Naive thymus-derived CD4-positive, alpha-beta T cell (primary cell): ENCODE data around the gene SLC37A4. TPM values are rescaled to one million over a fixed set of nuclear protein-coding genes. Genes with fewer than 3 reads are reported as not detected.
A peak's percentile ranks its signal among the peaks of the same experiment; 100 is the strongest.

ENCODE experiments used
- ATAC-seq: fragments of 150-1000 bp; cut with Tn5 transposase; 2 replicates; pipeline ENCODE4 v1.10.0; 2021; ENCODE audit warnings: mild to moderate bottlenecking, moderate library complexity
- CTCF ChIA-PET: fragments of 350-600 bp; sonication (Branson Sonifier 250); formaldehyde crosslinking; loops from one replicate; lab custom pipeline; 2021; ENCODE audit warnings: antibody characterized with exemption; lab: Charles Lee
- POLR2A ChIA-PET: fragments of 350-600 bp; sonication (Branson Sonifier 250); formaldehyde crosslinking; loops from one replicate; lab custom pipeline; 2021; ENCODE audit warnings: antibody characterized with exemption, inconsistent platforms; lab: Charles Lee
- DNase-seq, 9 donors: peaks; one replicate each; pipeline versions ENCODE4 v3.0.0 to v3.0.0-alpha.2; 2020 to 2022; ENCODE audit warnings: mixed read lengths in 1 of 9
- H3K27ac ChIP-seq: one replicate; pipeline ENCODE4 v1.7.0; 2013; ENCODE audit warnings: mild to moderate bottlenecking, low read depth, low read length, moderate library complexity
- H3K27me3 ChIP-seq, 2 donors: one replicate each; pipeline ENCODE4 v1.7.0; 2013; ENCODE audit warnings: low read length in 2 of 2, mild to moderate bottlenecking in 2 of 2, moderate library complexity in 2 of 2; ENCODE audit not compliant: control insufficient read depth in 2 of 2, insufficient read depth in 2 of 2
- H3K36me3 ChIP-seq, 3 experiments: 1 replicate in 2 of 3; 2 replicates in 1 of 3; pipeline ENCODE4 v1.7.0; 2013; ENCODE audit warnings: low read length in 3 of 3, mild to moderate bottlenecking in 3 of 3, moderate library complexity in 1 of 3; ENCODE audit not compliant: insufficient read depth in 3 of 3, control insufficient read depth in 2 of 3
- H3K4me1 ChIP-seq, 2 donors: one replicate each; pipeline ENCODE4 v1.7.0; 2013; ENCODE audit warnings: low read length in 2 of 2, mild to moderate bottlenecking in 2 of 2, moderate library complexity in 1 of 2; ENCODE audit not compliant: control insufficient read depth in 2 of 2, insufficient read depth in 2 of 2
- H3K4me3 ChIP-seq: 2 replicates; pipeline ENCODE4 v1.7.0; 2013; ENCODE audit warnings: mild to moderate bottlenecking, low read length
- H3K9me3 ChIP-seq, 3 experiments: 1 replicate in 2 of 3; 2 replicates in 1 of 3; pipeline ENCODE4 v1.7.0; 2013; ENCODE audit warnings: low read length in 3 of 3; ENCODE audit not compliant: control insufficient read depth in 2 of 3
- H3K27ac Mint-ChIP-seq, 9 donors: one replicate each; pipeline ENCODE4 v1.8.0; 2020 to 2022; ENCODE audit warnings: mixed read lengths in 9 of 9, mild to moderate bottlenecking in 8 of 9, moderate library complexity in 5 of 9, inconsistent platforms in 2 of 9
- H3K27me3 Mint-ChIP-seq, 5 donors: one replicate each; pipeline ENCODE4 v1.8.0; 2021 to 2022; ENCODE audit warnings: mixed read lengths in 5 of 5, mild to moderate bottlenecking in 1 of 5
- H3K36me3 Mint-ChIP-seq, 5 donors: one replicate each; pipeline ENCODE4 v1.8.0; 2020 to 2022; ENCODE audit warnings: mixed read lengths in 5 of 5, mild to moderate bottlenecking in 3 of 5, inconsistent platforms in 1 of 5
- H3K4me1 Mint-ChIP-seq, 7 donors: one replicate each; pipeline ENCODE4 v1.8.0; 2020 to 2022; ENCODE audit warnings: mixed read lengths in 7 of 7, mild to moderate bottlenecking in 3 of 7, inconsistent platforms in 1 of 7
- H3K4me3 Mint-ChIP-seq, 10 donors: one replicate each; pipeline ENCODE4 v1.8.0; 2020 to 2022; ENCODE audit warnings: mild to moderate bottlenecking in 10 of 10, mixed read lengths in 10 of 10, moderate library complexity in 6 of 10, inconsistent platforms in 2 of 10
- H3K9me3 Mint-ChIP-seq, 11 donors: one replicate each; pipeline ENCODE4 v1.8.0; 2020 to 2022; ENCODE audit warnings: mixed read lengths in 11 of 11, mild to moderate bottlenecking in 4 of 11, inconsistent platforms in 1 of 11, moderate library complexity in 1 of 11
- intact Hi-C, 2 donors: fragments of 100-400 bp; cut with micrococcal nuclease; formaldehyde crosslinking; loops; one replicate each; pipeline ENCODE4 v1.15.1; 2023
- polyA plus RNA-seq, 2 donors: library from polyadenylated mRNA; unstranded; fragments of 300-500 nt; fragmentation: Illumina TruSeq; gene quantifications; one replicate each; pipeline ENCODE4 v1.2.3, GENCODE V29; 2021
- total RNA-seq, 6 experiments: library from RNA in 5 of 6; stranded (reverse) in 5 of 6; gene quantifications; 1 replicate in 5 of 6; 2 replicates in 1 of 6; pipeline ENCODE4 v1.2.3 and lab custom pipeline; 2021 to 2026

The SLC37A4 gene
- total RNA-seq (10 to 100 TPM in 3 of 5 experiments, 1 to 10 TPM in 2; 7.1 to 20.8 (median 14.6) TPM), polyA plus RNA-seq (10 to 100 TPM; 10.6 to 13.1 TPM), total RNA-seq (lab: John Stamatoyannopoulos, UW) (17.5 reads per million, percentile 47 among the genes with 10 or more reads in this experiment)

- Mint-ChIP-seq H3K27me3 (no peaks in the 10 kb centered on the region), H3K27ac (peak within 1 kb of the TSS; percentile 59 to 93 (median 81)), H3K36me3 (peaks cover 0 to 2% (median under 1%) of the 10 kb centered on the region in 5 donors), H3K4me1 (peaks cover 12 to 24% (median 17%) of the 10 kb centered on the region in 7 donors), H3K4me3 (peak within 1 kb of the TSS; percentile 62 to 93 (median 82)), H3K9me3 (no peaks in the 10 kb centered on the region)
- peaks cover 0 to 20% (median 3%) of the 10 kb centered on the region in 3 experiments for H3K36me3 ChIP-seq
- intact Hi-C loops, result loop anchor here (1.0 to 2.0 kb wide), 13 partner anchors 12 to 175 kb away; partner anchors contain the start of genes CENATAC (in 2 of the 2), HMBS (in 2 of the 2), HYOU1 (in 2 of the 2) and RPS25 (in 2 of the 2)
- POLR2A ChIA-PET, result interaction anchor here (0.6 to 5.6 kb wide), 9 partner anchors 9 to 241 kb away, joined by 3 to 67 read pairs (median 5); partner anchors contain the start of genes CENATAC, RPS25, TRAPPC4 and VPS11
- peak within 1 kb of the TSS; percentile 79 for H3K27ac ChIP-seq
- ATAC-seq, result peak; percentile 97
- peaks cover 0 to 10% of the 10 kb centered on the region in 2 donors for H3K4me1 ChIP-seq
- CTCF ChIA-PET, result interaction anchor here (1.0 to 1.3 kb wide), 2 partner anchors 11 to 26 kb away, joined by 3 to 5 read pairs; partner anchors contain the start of genes HYOU1 and TRAPPC4
- peak; percentile 96 to 100 (median 98) for DNase-seq
- peak within 1 kb of the TSS; percentile 91 for H3K4me3 ChIP-seq
- H3K9me3 ChIP-seq, result no peaks in the 10 kb centered on the region
- no peaks in the 10 kb centered on the region for H3K27me3 ChIP-seq
Observed at GRCh38 chr11:119030329-119031047, at the start of gene SLC37A4. SLC37A4 (minus strand) TSS chr11:119030877.

- ATAC-seq, result no peak
- no peak overlapping the region for H3K27ac Mint-ChIP-seq
Observed at GRCh38 chr11:119078675-119079420, 48.2 kb upstream of the SLC37A4 start.

GRCh38 chr11:119077839-119078238, 47.2 kb upstream of the SLC37A4 start:
- Histone ChIP-seq H3K27ac (no peak overlapping the region), H3K36me3 (peaks cover 34 to 83% (median 34%) of the 10 kb centered on the region in 3 experiments), H3K4me1 (no peaks in the 10 kb centered on the region), H3K27me3 (no peaks in the 10 kb centered on the region), H3K4me3 (no peak overlapping the region), H3K9me3 (no peaks in the 10 kb centered on the region)
- no peak for ATAC-seq
- peaks cover 7 to 49% (median 20%) of the 10 kb centered on the region in 5 donors for H3K36me3 Mint-ChIP-seq
- H3K4me3 Mint-ChIP-seq, result no peak overlapping the region
- CTCF ChIA-PET, result no interaction called here
- DNase-seq, result no peak
- no peaks in the 10 kb centered on the region for H3K27me3 Mint-ChIP-seq
- H3K27ac Mint-ChIP-seq, result no peak overlapping the region
- intact Hi-C loops, result no loop called here
- H3K4me1 Mint-ChIP-seq, result peaks cover 0 to 7% (median 2%) of the 10 kb centered on the region in 7 donors
- POLR2A ChIA-PET, result interaction anchor here (0.5 to 1.4 kb wide), 4 partner anchors 10 to 412 kb away, joined by 3 to 4 read pairs (median 3); partner anchors contain the start of gene VPS11
- H3K9me3 Mint-ChIP-seq, result peaks cover 0 to 1% (median 0%) of the 10 kb centered on the region in 11 donors

More at GRCh38 chr11:119078675-119079420, 48.2 kb upstream of the SLC37A4 start:
- H3K27me3 Mint-ChIP-seq, result no peaks in the 10 kb centered on the region
- Histone ChIP-seq H3K36me3 (peaks cover 24 to 72% (median 24%) of the 10 kb centered on the region in 3 experiments), H3K4me3 (no peak overlapping the region), H3K4me1 (no peaks in the 10 kb centered on the region), H3K27ac (no peak overlapping the region), H3K27me3 (no peaks in the 10 kb centered on the region), H3K9me3 (no peaks in the 10 kb centered on the region)
- intact Hi-C loops, result no loop called here
- H3K9me3 Mint-ChIP-seq, result peaks cover 0 to 1% (median 0%) of the 10 kb centered on the region in 11 donors
- DNase-seq, result no peak
- ChIA-PET POLR2A (interaction anchor here (0.9 to 1.4 kb wide), 4 partner anchors 11 to 30 kb away, joined by 3 to 4 read pairs (median 3); partner anchors contain the start of gene VPS11), CTCF (no interaction called here)
- H3K36me3 Mint-ChIP-seq, result peaks cover 3 to 42% (median 18%) of the 10 kb centered on the region in 5 donors
- no peak overlapping the region for H3K4me3 Mint-ChIP-seq
- H3K4me1 Mint-ChIP-seq, result peaks cover 0 to 4% (median 0%) of the 10 kb centered on the region in 7 donors

GRCh38 chr11:119067371-119068222, 36.9 kb upstream of the SLC37A4 start, which contains the start of gene VPS11:
VPS11 (plus strand) TSS chr11:119067818; CDS start chr11:119067824, 6 bp downstream.
- DNase-seq (peak; percentile 81 to 98 (median 97)), ATAC-seq (peak; percentile 93)
- ChIA-PET CTCF (interaction anchor here (0.6 to 1.5 kb wide), 11 partner anchors 11 to 256 kb away, joined by 3 to 8 read pairs (median 4); partner anchors contain the start of gene HYOU1), POLR2A (interaction anchor here (0.6 to 4.7 kb wide), 40 partner anchors 11 to 271 kb away, joined by 3 to 63 read pairs (median 4); partner anchors contain the start of genes C2CD2L, DPAGT1, HINFP and HMBS)
- H3K36me3 Mint-ChIP-seq, result peaks cover under 1 to 11% (median 5%) of the 10 kb centered on the region in 5 donors
- peaks cover 26 to 59% (median 47%) of the 10 kb centered on the region in 7 donors for H3K4me1 Mint-ChIP-seq
- intact Hi-C loops, result loop anchor here (1.0 to 2.0 kb wide), 14 partner anchors 10 to 256 kb away; partner anchors contain the start of genes DPAGT1 (in 2 of the 2), HINFP (in 2 of the 2), HYOU1 (in 2 of the 2) and RPS25 (in 2 of the 2)
- H3K27me3 Mint-ChIP-seq, result no peaks in the 10 kb centered on the region
- H3K36me3 ChIP-seq, result peaks cover 0 to 31% (median 17%) of the 10 kb centered on the region in 3 experiments
- no peaks in the 10 kb centered on the region for H3K9me3 ChIP-seq
- H3K4me1 ChIP-seq, result peaks cover 18 to 23% of the 10 kb centered on the region in 2 donors
- H3K4me3 Mint-ChIP-seq, result peak within 1 kb of the TSS; percentile 90 to 100 (median 95)
- peak within 1 kb of the TSS; percentile 92 to 100 (median 97) for H3K27ac Mint-ChIP-seq
- peak within 1 kb of the TSS; percentile 96 for H3K27ac ChIP-seq
- H3K4me3 ChIP-seq, result peak within 1 kb of the TSS; percentile 93
- no peaks in the 10 kb centered on the region for H3K27me3 ChIP-seq
- no peaks in the 10 kb centered on the region for H3K9me3 Mint-ChIP-seq

- Mint-ChIP-seq H3K27me3 (no peaks in the 10 kb centered on the region), H3K9me3 (no peaks in the 10 kb centered on the region), H3K36me3 (peaks cover 0 to 8% (median 4%) of the 10 kb centered on the region in 5 donors), H3K4me1 (peaks cover 24 to 52% (median 42%) of the 10 kb centered on the region in 7 donors), H3K4me3 (peak overlapping the region; percentile 40 to 94 (median 59)), H3K27ac (peak overlapping the region in 8 of 9 donors; percentile 36 to 100 (median 78))
- CTCF ChIA-PET, result no interaction called here
- ATAC-seq, result no peak
- Histone ChIP-seq H3K27me3 (no peaks in the 10 kb centered on the region), H3K9me3 (no peaks in the 10 kb centered on the region), H3K27ac (peak overlapping the region; percentile 51), H3K36me3 (peaks cover 0 to 10% (median 3%) of the 10 kb centered on the region in 3 experiments), H3K4me1 (peaks cover 18 to 23% of the 10 kb centered on the region in 2 donors), H3K4me3 (no peak overlapping the region)
- POLR2A ChIA-PET, result interaction anchor here (0.6 to 4.7 kb wide), 8 partner anchors 9 to 272 kb away, joined by 3 to 63 read pairs (median 3); partner anchors contain the start of genes DPAGT1 and HYOU1
- intact Hi-C loops, result loop anchor here (1.0 kb wide), 3 partner anchors 132 to 258 kb away; no protein-coding TSS in a partner anchor
- peak in 7 of 9 donors; percentile 35 to 65 (median 54) for DNase-seq
Observed at GRCh38 chr11:119065369-119065768, 34.7 kb upstream of the SLC37A4 start.
